HG02610 (cell line): ENCODE measurements around the gene PLCD1.

Experiments used
- ATAC-seq: cut with Tn5 transposase; IDR thresholded peaks from one replicate; pipeline ENCODE4 v1.9.1; 2021; ENCODE audit warnings: mild to moderate bottlenecking, moderate library complexity; ENCODE audit not compliant: unreplicated experiment

PLCD1 gene

GRCh38 chr3:38017445-38018295 is 11.8 kb downstream of the PLCD1 start:
- no peak for ATAC-seq

- no peak for ATAC-seq
Measured at GRCh38 chr3:38016847-38017444, 12.5 kb downstream of the PLCD1 start.

GRCh38 chr3:38016410-38016809 is 13.0 kb downstream of the PLCD1 start:
- ATAC-seq: no peak

GRCh38 chr3:38015984-38016383 is 13.5 kb downstream of the PLCD1 start:
- no peak for ATAC-seq

GRCh38 chr3:38015485-38015884 is 14.0 kb downstream of the PLCD1 start:
- no peak for ATAC-seq

- no peak for ATAC-seq
Measured at GRCh38 chr3:38011111-38011510, 18.3 kb downstream of the PLCD1 start.

- no peak for ATAC-seq
Measured at GRCh38 chr3:38009807-38010591, 19.4 kb downstream of the PLCD1 start.

- no peak for ATAC-seq
Measured at GRCh38 chr3:38008971-38009580, 20.4 kb downstream of the PLCD1 start.

GRCh38 chr3:38008191-38008701 is 21.2 kb downstream of the PLCD1 start:
- no peak for ATAC-seq

- ATAC-seq: no peak
Measured at GRCh38 chr3:38007754-38008090, 21.7 kb downstream of the PLCD1 start.

- no peak for ATAC-seq
Measured at GRCh38 chr3:38006445-38006995, 22.9 kb downstream of the PLCD1 start.

- no peak for ATAC-seq
Measured at GRCh38 chr3:38006031-38006430, 23.4 kb downstream of the PLCD1 start.

- no peak for ATAC-seq
Measured at GRCh38 chr3:38005076-38006020, 24.1 kb downstream of the PLCD1 start.

- ATAC-seq: peak; percentile 35
Measured at GRCh38 chr3:38004415-38005075, 24.9 kb downstream of the PLCD1 start.

GRCh38 chr3:38003817-38004414 is 25.5 kb downstream of the PLCD1 start:
- ATAC-seq: no peak

GRCh38 chr3:38003371-38003816 is 26.0 kb downstream of the PLCD1 start:
- ATAC-seq: no peak

GRCh38 chr3:38002940-38003339 is 26.5 kb downstream of the PLCD1 start:
- ATAC-seq: no peak

- no peak for ATAC-seq
Measured at GRCh38 chr3:38002291-38002876, 27.1 kb downstream of the PLCD1 start.
